Esophagus squamous epithelium (tissue), 4 donors: ENCODE measurements around the gene MFSD11.
"Not testable (repeated sequence)": the region's sequence is repeated elsewhere in the genome, so short reads cannot be mapped to it uniquely, and the experiment has no call there.

ENCODE experiments used
- POLR2A ChIP-seq, 4 donors: fragments of 450-650 bp; IDR thresholded peaks; one replicate each; pipeline ENCODE4 v1.6.1; 2017; ENCODE audit warnings: antibody characterized with exemption in 4 of 4, mild to moderate bottlenecking in 4 of 4, moderate library complexity in 3 of 4
- TF ChIP-seq, protein P1 (sequence below), 6 experiments: fragments of 450-650 bp in 4 of 6; fragments of 200-600 bp in 2 of 6; sonication (generic) in 2 of 6; IDR thresholded peaks; one replicate each; pipeline ENCODE4 v1.5.1; 2016 to 2019; ENCODE audit warnings: antibody characterized with exemption in 6 of 6, mild to moderate bottlenecking in 4 of 6, moderate library complexity in 4 of 6

DNA sequence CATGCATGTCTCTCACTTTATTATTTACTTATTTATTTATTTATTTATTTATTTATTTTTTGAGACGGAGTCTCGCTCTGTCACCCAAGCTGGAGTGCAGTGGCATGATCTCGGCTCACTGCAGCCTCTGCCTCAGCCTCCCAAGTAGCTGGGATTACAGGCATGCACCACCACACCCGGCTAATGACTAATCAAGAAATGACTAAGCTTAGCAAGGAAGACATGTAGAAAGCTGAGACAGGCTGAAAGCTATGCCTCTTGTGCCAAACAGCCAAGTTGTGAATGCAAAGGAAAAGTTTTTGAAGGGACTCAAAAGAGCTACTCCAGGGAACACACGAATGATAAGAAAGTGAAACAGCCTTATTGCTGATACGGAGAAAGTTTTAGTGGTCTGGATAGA lies 7.9 kb downstream of the MFSD11 start:
- TF ChIP-seq, protein P1, sequence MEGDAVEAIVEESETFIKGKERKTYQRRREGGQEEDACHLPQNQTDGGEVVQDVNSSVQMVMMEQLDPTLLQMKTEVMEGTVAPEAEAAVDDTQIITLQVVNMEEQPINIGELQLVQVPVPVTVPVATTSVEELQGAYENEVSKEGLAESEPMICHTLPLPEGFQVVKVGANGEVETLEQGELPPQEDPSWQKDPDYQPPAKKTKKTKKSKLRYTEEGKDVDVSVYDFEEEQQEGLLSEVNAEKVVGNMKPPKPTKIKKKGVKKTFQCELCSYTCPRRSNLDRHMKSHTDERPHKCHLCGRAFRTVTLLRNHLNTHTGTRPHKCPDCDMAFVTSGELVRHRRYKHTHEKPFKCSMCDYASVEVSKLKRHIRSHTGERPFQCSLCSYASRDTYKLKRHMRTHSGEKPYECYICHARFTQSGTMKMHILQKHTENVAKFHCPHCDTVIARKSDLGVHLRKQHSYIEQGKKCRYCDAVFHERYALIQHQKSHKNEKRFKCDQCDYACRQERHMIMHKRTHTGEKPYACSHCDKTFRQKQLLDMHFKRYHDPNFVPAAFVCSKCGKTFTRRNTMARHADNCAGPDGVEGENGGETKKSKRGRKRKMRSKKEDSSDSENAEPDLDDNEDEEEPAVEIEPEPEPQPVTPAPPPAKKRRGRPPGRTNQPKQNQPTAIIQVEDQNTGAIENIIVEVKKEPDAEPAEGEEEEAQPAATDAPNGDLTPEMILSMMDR (IDR thresholded peaks at IDR 0.05): not testable (repeated sequence)
- not testable (repeated sequence) for TF ChIP-seq POLR2A (IDR thresholded peaks at IDR 0.05)
